A549 (cell line): Measurements from ENCODE around the gene ITPKB. TPM values are rescaled to one million over a fixed set of nuclear protein-coding genes. Genes with fewer than 3 reads are reported as not detected.

Experiments
- ATAC-seq, 2 experiments: fragments of 200-7000 bp in 1 of 2; fragments of >200 bp in 1 of 2; cut with Nextera tagmentation in 1 of 2; cut with Tn5 transposase in 1 of 2; 3 replicates each; pipeline versions ENCODE4 v1.8.0 to v1.9.1; 2018 to 2020; ENCODE audit warnings: mild to moderate bottlenecking in 1 of 2, moderate library complexity in 1 of 2
- CTCF ChIA-PET: fragments of 300-600 bp; sonication (Branson Sonifier 250); formaldehyde crosslinking; extraction: SDS; loops from one replicate; lab custom pipeline; 2021; ENCODE audit warnings: antibody characterized with exemption, inconsistent platforms; lab: Yijun Ruan, JAX
- POLR2A ChIA-PET: fragments of 350-600 bp; formaldehyde crosslinking; extraction: SDS; loops from one replicate; lab custom pipeline; 2021; ENCODE audit warnings: antibody characterized with exemption, inconsistent platforms; lab: Yijun Ruan, JAX
- DNase-seq, 2 experiments: peaks; one replicate each; pipeline versions ENCODE4 v3.0.0 to v3.0.0-alpha.2; 2011 to 2016; ENCODE audit warnings: low read depth in 1 of 2, low spot score in 1 of 2
- FAIRE-seq: peaks from 2 replicates; lab custom pipeline; 2011; peaks lifted over from hg19 to GRCh38; lab: Jason Lieb, UNC
- H3K27ac ChIP-seq, 2 experiments: fragments of >200 bp; sonication (Bioruptor Twin); formaldehyde crosslinking; 3 replicates each; pipeline ENCODE4 v1.5.1; 2016 to 2017
- H3K4me1 ChIP-seq: fragments of >200 bp; sonication (Bioruptor Twin); formaldehyde crosslinking; 3 replicates; pipeline ENCODE4 v1.6.1; 2016
- H3K4me2 ChIP-seq: fragments of >200 bp; sonication (Bioruptor Twin); formaldehyde crosslinking; 3 replicates; pipeline ENCODE4 v1.6.1; 2016
- H3K4me3 ChIP-seq: fragments of >200 bp; sonication (Bioruptor Twin); formaldehyde crosslinking; 3 replicates; pipeline ENCODE4 v1.5.1; 2016
- H3K9me3 ChIP-seq: fragments of >200 bp; sonication (Bioruptor Twin); formaldehyde crosslinking; 3 replicates; pipeline ENCODE4 v1.6.1; 2016
- BHLHE40 ChIP-seq: IDR thresholded peaks from 2 replicates; pipeline ENCODE4 v1.6.1; 2012; ENCODE audit warnings: low read depth, low read length, inconsistent platforms
- CHD4 ChIP-seq: fragments of 200-600 bp; sonication (generic); IDR thresholded peaks from 2 replicates; pipeline ENCODE4 v1.6.1; 2016; ENCODE audit warnings: antibody characterized with exemption, mild to moderate bottlenecking, borderline replicate concordance
- E2F6 ChIP-seq: IDR thresholded peaks from 2 replicates; pipeline ENCODE4 v1.6.1; 2012; ENCODE audit warnings: low read depth, borderline replicate concordance
- EHF ChIP-seq: fragments of 250-450 bp; sonication (Bioruptor Pico); IDR thresholded peaks from 2 replicates; pipeline ENCODE4 v1.5.0; 2020; ENCODE audit warnings: mild to moderate bottlenecking
- FOSB ChIP-seq: fragments of 250-450 bp; sonication (Bioruptor Pico); IDR thresholded peaks from 2 replicates; pipeline ENCODE4 v1.5.0; 2020; ENCODE audit warnings: mild to moderate bottlenecking, moderate library complexity
- HEYL ChIP-seq: fragments of 250-450 bp; sonication (Bioruptor Pico); IDR thresholded peaks from 2 replicates; pipeline ENCODE4 v1.8.0; 2021; ENCODE audit warnings: mild to moderate bottlenecking, moderate library complexity
- MYC ChIP-seq: IDR thresholded peaks from 2 replicates; pipeline ENCODE4 v1.6.1; 2012; ENCODE audit warnings: mild to moderate bottlenecking, inconsistent platforms, low read length, improper control_type of control experiment, borderline replicate concordance
- PBX3 ChIP-seq: IDR thresholded peaks from 2 replicates; pipeline ENCODE4 v1.6.1; 2012
- PHF8 ChIP-seq: fragments of 200-600 bp; sonication (generic); IDR thresholded peaks from 2 replicates; pipeline ENCODE4 v1.6.1; 2016; ENCODE audit warnings: low read depth, mild to moderate bottlenecking, antibody characterized with exemption, moderate library complexity, borderline replicate concordance
- POLR2A ChIP-seq: IDR thresholded peaks from 2 replicates; pipeline ENCODE4 v1.6.1; 2012; ENCODE audit warnings: mild to moderate bottlenecking, low read length
- RAD21 ChIP-seq, 2 experiments: fragments of >200 bp in 1 of 2; sonication (Bioruptor Twin) in 1 of 2; formaldehyde crosslinking in 1 of 2; IDR thresholded peaks in 1 of 2; conservative IDR thresholded peaks in 1 of 2; 2 replicates in 1 of 2; 3 replicates in 1 of 2; pipeline ENCODE4 v1.6.1; 2012 to 2018; ENCODE audit warnings: inconsistent platforms in 1 of 2
- RARB ChIP-seq: fragments of 250-450 bp; sonication (Bioruptor Pico); IDR thresholded peaks from 2 replicates; pipeline ENCODE4 v1.8.0; 2021; ENCODE audit warnings: mild to moderate bottlenecking, moderate library complexity
- RFX5 ChIP-seq: fragments of 450-650 bp; IDR thresholded peaks from 2 replicates; pipeline ENCODE4 v1.7.1; 2014; ENCODE audit warnings: antibody characterized with exemption, mild to moderate bottlenecking, moderate library complexity
- RNF2 ChIP-seq: fragments of 200-600 bp; sonication (generic); IDR thresholded peaks from 2 replicates; pipeline ENCODE4 v1.6.1; 2016; ENCODE audit warnings: low read depth, mild to moderate bottlenecking, antibody characterized with exemption, moderate library complexity, borderline replicate concordance
- USF2 ChIP-seq: fragments of 450-650 bp; IDR thresholded peaks from 2 replicates; pipeline ENCODE4 v1.6.1; 2014; ENCODE audit warnings: antibody characterized with exemption
- ZFP36 ChIP-seq: fragments of 450-650 bp; IDR thresholded peaks from 2 replicates; pipeline ENCODE4 v1.6.1; 2014; ENCODE audit warnings: borderline replicate concordance; ENCODE audit not compliant: partially characterized antibody
- WGBS: methylation state at CpG from one replicate; pipeline ENCODE4 v1.1.6; 2017; ENCODE audit errors: missing lambda C conversion rate; 5-methylcytosine and 5-hydroxymethylcytosine counted together
- polyA plus RNA-seq, 4 experiments: library from polyadenylated mRNA; depleted of rRNA in 3 of 4; stranded (reverse); fragments of >200 nt; fragmentation: RNase III in 1 of 4; extraction: RNeasy Plus Mini Kit Qiagen cat#74134 plus additional on column Dnase treatment in 1 of 4; gene quantifications; 2 replicates in 3 of 4; 3 replicates in 1 of 4; pipeline ENCODE4 v1.2.3, GENCODE V29; 2011 to 2017
- TF ChIP-seq, protein P1 (sequence below): fragments of 250-450 bp; sonication (Bioruptor Pico); IDR thresholded peaks from 2 replicates; pipeline ENCODE4 v1.5.0; 2020; ENCODE audit warnings: low read depth, mild to moderate bottlenecking, moderate library complexity
- TF ChIP-seq, protein P2 (sequence below): fragments of 250-450 bp; sonication (Bioruptor Pico); IDR thresholded peaks from 2 replicates; pipeline ENCODE4 v1.5.0; 2021; ENCODE audit warnings: mild to moderate bottlenecking, moderate library complexity, borderline replicate concordance

Gene ITPKB
- polyA plus RNA-seq, 2 of the 4 experiments (the other 2 are of a cell fraction): 1.7 to 2.8 TPM

GRCh38 chr1:226704169-226704937, 34.7 kb downstream of the ITPKB start:
- POLR2A ChIA-PET: interaction anchor here (0.6 to 1.4 kb wide), 2 partner anchors 17 to 22 kb away, joined by 3 read pairs; no protein-coding TSS in a partner anchor
- TF ChIP-seq CHD4 (no peak), ZFP36 (no peak), USF2 (no peak), POLR2A (no peak), BHLHE40 (no peak), PHF8 (no peak), PBX3 (no peak), EHF (no peak), MYC (no peak), RFX5 (no peak), RARB (no peak), FOSB (CRISPR knock-in tag) (no peak), E2F6 (no peak), RNF2 (no peak), HEYL (CRISPR knock-in tag) (no peak), RAD21 (conservative IDR thresholded peaks at IDR 0.05 in 1 of 2, IDR thresholded peaks at IDR 0.05 in 1 of 2) (no peak)
- TF ChIP-seq, protein P1, sequence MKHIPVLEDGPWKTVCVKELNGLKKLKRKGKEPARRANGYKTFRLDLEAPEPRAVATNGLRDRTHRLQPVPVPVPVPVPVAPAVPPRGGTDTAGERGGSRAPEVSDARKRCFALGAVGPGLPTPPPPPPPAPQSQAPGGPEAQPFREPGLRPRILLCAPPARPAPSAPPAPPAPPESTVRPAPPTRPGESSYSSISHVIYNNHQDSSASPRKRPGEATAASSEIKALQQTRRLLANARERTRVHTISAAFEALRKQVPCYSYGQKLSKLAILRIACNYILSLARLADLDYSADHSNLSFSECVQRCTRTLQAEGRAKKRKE (CRISPR knock-in tag): no peak
- TF ChIP-seq, protein P2, sequence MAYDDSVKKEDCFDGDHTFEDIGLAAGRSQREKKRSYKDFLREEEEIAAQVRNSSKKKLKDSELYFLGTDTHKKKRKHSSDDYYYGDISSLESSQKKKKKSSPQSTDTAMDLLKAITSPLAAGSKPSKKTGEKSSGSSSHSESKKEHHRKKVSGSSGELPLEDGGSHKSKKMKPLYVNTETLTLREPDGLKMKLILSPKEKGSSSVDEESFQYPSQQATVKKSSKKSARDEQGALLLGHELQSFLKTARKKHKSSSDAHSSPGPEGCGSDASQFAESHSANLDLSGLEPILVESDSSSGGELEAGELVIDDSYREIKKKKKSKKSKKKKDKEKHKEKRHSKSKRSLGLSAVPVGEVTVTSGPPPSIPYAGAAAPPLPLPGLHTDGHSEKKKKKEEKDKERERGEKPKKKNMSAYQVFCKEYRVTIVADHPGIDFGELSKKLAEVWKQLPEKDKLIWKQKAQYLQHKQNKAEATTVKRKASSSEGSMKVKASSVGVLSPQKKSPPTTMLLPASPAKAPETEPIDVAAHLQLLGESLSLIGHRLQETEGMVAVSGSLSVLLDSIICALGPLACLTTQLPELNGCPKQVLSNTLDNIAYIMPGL (CRISPR knock-in tag): no peak

More at GRCh38 chr1:226704169-226704937, 34.7 kb downstream of the ITPKB start:
- H3K4me3 ChIP-seq: peak overlapping the region; percentile 68; the same call in 2 of the 3 replicates
- H3K4me2 ChIP-seq: peak overlapping the region; percentile 78
- ATAC-seq: no peak
- DNase-seq: no peak
- H3K9me3 ChIP-seq: no peaks in the 10 kb centered on the region
- H3K27ac ChIP-seq: peak overlapping the region in 1 of 2 experiments; percentile 89; a peak in 2 of 6 replicates
- CTCF ChIA-PET: interaction anchor here (1.1 to 1.3 kb wide), 2 partner anchors 70 to 124 kb away, joined by 3 to 4 read pairs; no protein-coding TSS in a partner anchor
- H3K4me1 ChIP-seq: 0 out of 3 replicates have a peak, but pooled peaks cover 7% of the 10 kb centered on the region
- 83% methylated on average over 10 of the region's 10 CpGs for WGBS
- FAIRE-seq: no peak
